Transverse colon (tissue), 4 donors: ENCODE data around the gene HMX1. TPM values are rescaled to one million over a fixed set of nuclear protein-coding genes. Genes with fewer than 3 reads are reported as not detected.

ENCODE experiments used
- DNase-seq: peaks from one replicate; pipeline ENCODE4 v3.0.0-alpha.2; 2019
- H3K27ac ChIP-seq, 4 donors: fragments of 200-600 bp; sonication (generic); 2 replicates each; pipeline ENCODE4 v1.5.1; 2016 to 2018; ENCODE audit warnings: inconsistent platforms in 4 of 4
- H3K27me3 ChIP-seq: fragments of 200-600 bp; sonication (generic); 2 replicates; pipeline ENCODE4 v1.5.1; 2017; ENCODE audit warnings: inconsistent platforms
- H3K36me3 ChIP-seq, 4 donors: fragments of 200-600 bp; sonication (generic); 2 replicates each; pipeline ENCODE4 v1.5.1; 2017 to 2019; ENCODE audit warnings: inconsistent platforms in 4 of 4
- H3K4me1 ChIP-seq, 4 donors: fragments of 200-600 bp; sonication (generic); 2 replicates each; pipeline ENCODE4 v1.5.1; 2017 to 2020; ENCODE audit warnings: inconsistent platforms in 4 of 4
- H3K4me3 ChIP-seq, 4 donors: fragments of 200-600 bp; sonication (generic); 1 replicate in 1 of 4; 2 replicates in 3 of 4; pipeline versions ENCODE4 v1.5.1 to v1.6.1; 2017 to 2019; ENCODE audit warnings: inconsistent platforms in 4 of 4
- H3K9me3 ChIP-seq, 2 donors: fragments of 200-600 bp; sonication (generic); 2 replicates each; pipeline ENCODE4 v1.5.1; 2017 to 2019; ENCODE audit warnings: inconsistent platforms in 2 of 2
- CTCF ChIP-seq, 5 experiments: fragments of 200-600 bp in 3 of 5; fragments of 450-650 bp in 2 of 5; sonication (generic) in 3 of 5; IDR thresholded peaks; 1 replicate in 2 of 5; 2 replicates in 3 of 5; pipeline ENCODE4 v1.5.1; 2016 to 2017; ENCODE audit warnings: antibody characterized with exemption in 5 of 5, inconsistent platforms in 3 of 5, mild to moderate bottlenecking in 2 of 5, moderate library complexity in 1 of 5
- EP300 ChIP-seq: sonication (generic); formaldehyde crosslinking; IDR thresholded peaks from one replicate; pipeline ENCODE4 v1.6.1; 2017; ENCODE audit warnings: antibody characterized with exemption, low read depth
- POLR2A ChIP-seq: fragments of 450-650 bp; IDR thresholded peaks from one replicate; pipeline ENCODE4 v1.6.1; 2016; ENCODE audit warnings: antibody characterized with exemption, mild to moderate bottlenecking, moderate library complexity
- POLR2AphosphoS5 ChIP-seq, 3 donors: sonication (generic); formaldehyde crosslinking; IDR thresholded peaks; one replicate each; pipeline ENCODE4 v1.6.1; 2016; ENCODE audit warnings: antibody characterized with exemption in 3 of 3
- WGBS, 2 donors: methylation state at CpG; one replicate each; pipeline ENCODE4 v1.1.5; 2018; ENCODE audit warnings: low coverage in 1 of 2; 5-methylcytosine and 5-hydroxymethylcytosine counted together
- in situ Hi-C, 4 donors: fragments of 200-750 bp; cut with MboI; loops; one replicate each; pipeline versions ENCODE4 v1.15.0 to v1.15.1; 2017; ENCODE audit warnings: low sequenced_read_pairs in 3 of 4, low pct_ligation_motif_present in 1 of 4, low pct_unique_long_range_greater_than_20kb in 1 of 4
- intact Hi-C: fragments of 100-400 bp; cut with DNase I; formaldehyde crosslinking; loops from one replicate; pipeline ENCODE4 v1.15.1; 2023; ENCODE audit warnings: low total_unique reads
- total RNA-seq, 4 donors: library from RNA; depleted of rRNA; stranded (reverse); fragments of >200 nt; gene quantifications; one replicate each; pipeline ENCODE4 v1.1.0, GENCODE V29; 2016

The HMX1 gene
- total RNA-seq, 4 donors from 2014 or later: not detected

- Histone ChIP-seq H3K27me3 (peaks cover 100% of the 10 kb centered on the region), H3K4me3 (no peak overlapping the region)
Measured at GRCh38 chr4:8862334-8862733, 9.3 kb downstream of the HMX1 start.

GRCh38 chr4:8861576-8862295 lies 9.9 kb downstream of the HMX1 start:
- WGBS, 2 donors: 2 to 10% methylated on average over 21 to 48 of the region's 64 CpGs
- in situ Hi-C loops: no loop called here
- no peak for TF ChIP-seq CTCF (IDR thresholded peaks at IDR 0.05)
- TF ChIP-seq EP300: no peak
- TF ChIP-seq POLR2A: no peak
- Histone ChIP-seq H3K27me3 (peaks cover 100% of the 10 kb centered on the region), H3K36me3 (no peaks in the 10 kb centered on the region), H3K4me3 (no peak overlapping the region), H3K27ac (no peak overlapping the region), H3K4me1 (peaks cover 0 to 25% (median 19%) of the 10 kb centered on the region in 4 donors), H3K9me3 (no peaks in the 10 kb centered on the region)
- intact Hi-C loops: no loop called here
- no peak for DNase-seq

More at GRCh38 chr4:8862334-8862733, 9.3 kb downstream of the HMX1 start:
- TF ChIP-seq EP300 (no peak), CTCF (IDR thresholded peaks at IDR 0.05) (no peak), POLR2AphosphoS5 (IDR thresholded peaks at IDR 0.05) (no peak), POLR2A (no peak)
- intact Hi-C loops: no loop called here
- no peak for DNase-seq
- in situ Hi-C loops: no loop called here
- Histone ChIP-seq H3K27ac (no peak overlapping the region), H3K9me3 (no peaks in the 10 kb centered on the region), H3K4me1 (peaks cover 0 to 21% (median 17%) of the 10 kb centered on the region in 4 donors), H3K36me3 (no peaks in the 10 kb centered on the region)
- WGBS, 2 donors: 6 to 11% methylated on average over 5 of the region's 5 CpGs

- Histone ChIP-seq H3K27ac (no peak overlapping the region), H3K9me3 (no peaks in the 10 kb centered on the region), H3K27me3 (peaks cover 100% of the 10 kb centered on the region), H3K36me3 (no peaks in the 10 kb centered on the region), H3K4me1 (peaks cover 0 to 25% (median 19%) of the 10 kb centered on the region in 4 donors), H3K4me3 (peak overlapping the region in 1 of 4 donors; percentile 20)
- intact Hi-C loops (no loop called here), in situ Hi-C loops (no loop called here)
- WGBS, 2 donors: 0 to 26% methylated on average over 1 to 36 of the region's 82 CpGs
- no peak for TF ChIP-seq POLR2AphosphoS5 (IDR thresholded peaks at IDR 0.05)
- TF ChIP-seq POLR2A: no peak
- TF ChIP-seq EP300: no peak
- no peak for TF ChIP-seq CTCF (IDR thresholded peaks at IDR 0.05)
- DNase-seq: no peak
Measured at GRCh38 chr4:8860892-8861575, 10.6 kb downstream of the HMX1 start.

GRCh38 chr4:8860096-8860891 lies 11.3 kb downstream of the HMX1 start:
- Histone ChIP-seq H3K27ac (no peak overlapping the region), H3K4me1 (peaks cover 0 to 25% (median 19%) of the 10 kb centered on the region in 4 donors), H3K4me3 (peak overlapping the region in 1 of 4 donors; percentile 20), H3K9me3 (no peaks in the 10 kb centered on the region), H3K36me3 (no peaks in the 10 kb centered on the region), H3K27me3 (peaks cover 100% of the 10 kb centered on the region)
- DNase-seq: no peak
- in situ Hi-C loops (no loop called here), intact Hi-C loops (no loop called here)
- WGBS, 2 donors: 17% methylated on average over 37 of the region's 70 CpGs; no CpG with 5 or more reads in 1 of the 2 donors
- TF ChIP-seq POLR2AphosphoS5 (IDR thresholded peaks at IDR 0.05) (no peak), EP300 (no peak), POLR2A (no peak), CTCF (IDR thresholded peaks at IDR 0.05) (no peak)
